Tibial nerve (tissue), 4 donors: Measurements from ENCODE around the gene CYP4F8.

Experiments used
- CTCF ChIP-seq, 5 experiments: fragments of 200-600 bp in 3 of 5; fragments of 450-650 bp in 2 of 5; sonication (generic) in 3 of 5; IDR thresholded peaks; one replicate each; pipeline ENCODE4 v1.5.1; 2016 to 2019; ENCODE audit warnings: antibody characterized with exemption in 5 of 5, mild to moderate bottlenecking in 3 of 5, moderate library complexity in 2 of 5
- EP300 ChIP-seq, 2 donors: sonication (generic); formaldehyde crosslinking; IDR thresholded peaks; one replicate each; pipeline ENCODE4 v1.6.1; 2017; ENCODE audit warnings: antibody characterized with exemption in 2 of 2, mild to moderate bottlenecking in 1 of 2
- POLR2A ChIP-seq, 2 donors: fragments of 450-650 bp; IDR thresholded peaks; one replicate each; pipeline ENCODE4 v1.6.1; 2017; ENCODE audit warnings: antibody characterized with exemption in 2 of 2, mild to moderate bottlenecking in 2 of 2, moderate library complexity in 2 of 2

- TF ChIP-seq CTCF (IDR thresholded peaks at IDR 0.05) (no peak), POLR2A (IDR thresholded peaks at IDR 0.05) (no peak), EP300 (IDR thresholded peaks at IDR 0.05) (no peak)
Measured at GRCh38 chr19:15671891-15672579, 57.0 kb downstream of the CYP4F8 start.
